DOHH2 (cell line): Measurements from ENCODE around the gene SLC11A1.

ENCODE experiments used
- H3F3A ChIP-seq: fragments of 200-600 bp; sonication (generic), shearing (Covaris generic); 2 replicates; pipeline ENCODE4 v1.6.0; 2016; ENCODE audit warnings: antibody characterized with exemption, mild to moderate bottlenecking; ENCODE audit not compliant: control insufficient read depth, insufficient read depth
- H3K27ac ChIP-seq: fragments of 200-600 bp; sonication (generic); 2 replicates; pipeline ENCODE4 v1.5.1; 2014; ENCODE audit warnings: low read depth, mild to moderate bottlenecking, low read length, moderate library complexity
- H3K27me3 ChIP-seq: fragments of 200-600 bp; sonication (generic); 2 replicates; pipeline ENCODE4 v1.6.1; 2014; ENCODE audit warnings: mild to moderate bottlenecking, low read length, mixed read lengths; ENCODE audit not compliant: control insufficient read depth
- H3K36me3 ChIP-seq: fragments of 200-600 bp; sonication (generic); 2 replicates; pipeline ENCODE4 v1.6.1; 2014; ENCODE audit warnings: mild to moderate bottlenecking, low read length, moderate library complexity, mixed read lengths; ENCODE audit not compliant: control insufficient read depth
- H3K4me1 ChIP-seq: fragments of 200-600 bp; sonication (generic); 2 replicates; pipeline ENCODE4 v1.6.1; 2014; ENCODE audit warnings: mild to moderate bottlenecking, low read length, mixed read lengths; ENCODE audit not compliant: control insufficient read depth
- H3K4me2 ChIP-seq: fragments of 200-600 bp; sonication (generic); 2 replicates; pipeline ENCODE4 v1.6.0; 2014; ENCODE audit warnings: mild to moderate bottlenecking, low read length, moderate library complexity
- H3K4me3 ChIP-seq: fragments of 200-600 bp; sonication (generic); 2 replicates; pipeline ENCODE4 v1.5.1; 2014; ENCODE audit warnings: mild to moderate bottlenecking, low read length, mixed read lengths
- H3K79me2 ChIP-seq: fragments of 200-600 bp; sonication (generic); 2 replicates; pipeline ENCODE4 v1.6.1; 2014; ENCODE audit warnings: mild to moderate bottlenecking, low read length, mixed read lengths; ENCODE audit not compliant: control insufficient read depth
- H3K9me2 ChIP-seq: fragments of 200-600 bp; sonication (generic); replicated peaks from 2 replicates; pipeline ENCODE4 v1.6.1; 2014; ENCODE audit warnings: mild to moderate bottlenecking, low read length, mixed read lengths; ENCODE audit not compliant: control insufficient read depth
- H3K9me3 ChIP-seq: fragments of 200-600 bp; sonication (generic); 2 replicates; pipeline ENCODE4 v1.6.1; 2014; ENCODE audit warnings: antibody characterized with exemption, low read length, mixed read lengths; ENCODE audit not compliant: control insufficient read depth, insufficient read depth
- H4K20me1 ChIP-seq: fragments of 200-600 bp; sonication (generic); 2 replicates; pipeline ENCODE4 v1.6.0; 2014; ENCODE audit warnings: low read depth, mild to moderate bottlenecking, antibody characterized with exemption, low read length, moderate library complexity; ENCODE audit not compliant: control insufficient read depth, insufficient read depth
- CTCF ChIP-seq: fragments of 200-600 bp; sonication (generic); IDR thresholded peaks from one replicate; pipeline ENCODE4 v1.5.1; 2014; ENCODE audit warnings: antibody characterized with exemption, mild to moderate bottlenecking, low read depth, low read length; ENCODE audit not compliant: poor library complexity, severe bottlenecking
- EZH2phosphoT487 ChIP-seq: fragments of 200-600 bp; sonication (generic); IDR thresholded peaks from 2 replicates; pipeline ENCODE4 v1.6.1; 2017; ENCODE audit warnings: borderline replicate concordance, mild to moderate bottlenecking, antibody characterized with exemption, low read length, moderate library complexity, mixed read lengths

Gene SLC11A1

GRCh38 chr2:218418321-218418716 lies 36.2 kb downstream of the SLC11A1 start:
- Histone ChIP-seq H3K27me3 (no peaks in the 10 kb centered on the region), H3K27ac (no peak overlapping the region), H4K20me1 (no peaks in the 10 kb centered on the region), H3K4me1 (no peaks in the 10 kb centered on the region), H3K36me3 (no peaks in the 10 kb centered on the region), H3K79me2 (no peaks in the 10 kb centered on the region), H3F3A (peaks cover 3% of the 10 kb centered on the region; the same call in 1 of the 2 replicates), H3K9me3 (no peaks in the 10 kb centered on the region), H3K9me2 (no peaks in the 10 kb centered on the region), H3K4me2 (no peak overlapping the region), H3K4me3 (no peak overlapping the region)
- TF ChIP-seq EZH2phosphoT487 (no peak), CTCF (no peak)

GRCh38 chr2:218418717-218419458 lies 36.8 kb downstream of the SLC11A1 start, which contains the start of gene VIL1:
TSS of gene VIL1 (plus strand) at chr2:218419123. CDS start at chr2:218423779, 4,656 bp downstream.
- Histone ChIP-seq H3K4me3 (no peak within 1 kb of the TSS), H3K27me3 (no peaks in the 10 kb centered on the region), H3K79me2 (no peaks in the 10 kb centered on the region), H3K36me3 (no peaks in the 10 kb centered on the region), H4K20me1 (no peaks in the 10 kb centered on the region), H3K9me2 (no peaks in the 10 kb centered on the region), H3K4me1 (no peaks in the 10 kb centered on the region), H3K27ac (no peak within 1 kb of the TSS), H3F3A (peaks cover 3% of the 10 kb centered on the region; the same call in 1 of the 2 replicates), H3K4me2 (no peak within 1 kb of the TSS), H3K9me3 (no peaks in the 10 kb centered on the region)
- TF ChIP-seq EZH2phosphoT487, result no peak
- no peak for TF ChIP-seq CTCF

GRCh38 chr2:218419630-218420216 lies 37.6 kb downstream of the SLC11A1 start:
- Histone ChIP-seq H3K36me3 (no peaks in the 10 kb centered on the region), H3K9me2 (no peaks in the 10 kb centered on the region), H3K4me1 (no peaks in the 10 kb centered on the region), H3K27ac (no peak overlapping the region), H3F3A (peaks cover 3% of the 10 kb centered on the region; the same call in 1 of the 2 replicates), H3K27me3 (no peaks in the 10 kb centered on the region), H3K4me2 (no peak overlapping the region), H3K4me3 (no peak overlapping the region), H3K9me3 (no peaks in the 10 kb centered on the region), H3K79me2 (no peaks in the 10 kb centered on the region), H4K20me1 (no peaks in the 10 kb centered on the region)
- TF ChIP-seq CTCF, result no peak
